SH-SY5Y (cell line): ENCODE results near the gene SLC50A1.

Experiments
- GATA2 ChIP-seq: IDR thresholded peaks from 2 replicates; pipeline ENCODE4 v1.6.1; 2011; ENCODE audit warnings: mild to moderate bottlenecking, low read depth, low read length
- GATA3 ChIP-seq: IDR thresholded peaks from 2 replicates; pipeline ENCODE4 v1.6.1; 2011; ENCODE audit warnings: low read depth, mild to moderate bottlenecking, low read length, moderate library complexity

GRCh38 chr1:155105604-155106011 lies 30.0 kb upstream of the SLC50A1 start:
- no peak for TF ChIP-seq GATA3
- TF ChIP-seq GATA2 = no peak
